GM18519 (cell line): ENCODE measurements around the gene VPS37C.
"Not testable (repeated sequence)": the region's sequence is repeated elsewhere in the genome, so short reads cannot be mapped to it uniquely, and the experiment has no call there.

Source experiments
- ATAC-seq: cut with Tn5 transposase; IDR thresholded peaks from one replicate; pipeline ENCODE4 v1.9.1; 2021; ENCODE audit warnings: mild to moderate bottlenecking, moderate library complexity; ENCODE audit not compliant: unreplicated experiment, low FRiP score

The VPS37C gene

GRCh38 chr11:61176446-61176845 is 15.2 kb upstream of the VPS37C start:
- no peak for ATAC-seq

GRCh38 chr11:61174949-61175348 is 13.7 kb upstream of the VPS37C start:
- ATAC-seq: no peak

GRCh38 chr11:61174273-61174672 is 13.0 kb upstream of the VPS37C start:
- no peak for ATAC-seq

GRCh38 chr11:61173456-61173855 is 12.2 kb upstream of the VPS37C start:
- ATAC-seq: no peak

- ATAC-seq: no peak
Measured at GRCh38 chr11:61172888-61173287, 11.7 kb upstream of the VPS37C start.

- no peak for ATAC-seq
Measured at GRCh38 chr11:61172356-61172755, 11.1 kb upstream of the VPS37C start.

GRCh38 chr11:61171907-61172306 is 10.7 kb upstream of the VPS37C start:
- ATAC-seq: no peak

- no peak for ATAC-seq
Measured at GRCh38 chr11:61170566-61170965, 9.3 kb upstream of the VPS37C start.

- ATAC-seq: no peak
Measured at GRCh38 chr11:61168800-61169199, 7.6 kb upstream of the VPS37C start.

- no peak for ATAC-seq
Measured at GRCh38 chr11:61168042-61168688, 6.9 kb upstream of the VPS37C start.

GRCh38 chr11:61166331-61166730 is 5.1 kb upstream of the VPS37C start:
- not testable (repeated sequence) for ATAC-seq

GRCh38 chr11:61165785-61166184 is 4.6 kb upstream of the VPS37C start:
- not testable (repeated sequence) for ATAC-seq

GRCh38 chr11:61164606-61165424 is 3.6 kb upstream of the VPS37C start:
- no peak for ATAC-seq

- ATAC-seq: no peak
Measured at GRCh38 chr11:61163714-61164605, 2.7 kb upstream of the VPS37C start.

GRCh38 chr11:61163021-61163420 is 1.8 kb upstream of the VPS37C start:
- ATAC-seq: no peak

GRCh38 chr11:61162092-61162941 is 1.1 kb upstream of the VPS37C start:
- ATAC-seq: no peak

GRCh38 chr11:61160487-61161189 is 588 bp downstream of the VPS37C start:
- no peak for ATAC-seq

GRCh38 chr11:61158691-61159381 is 2.4 kb downstream of the VPS37C start:
- ATAC-seq: no peak

GRCh38 chr11:61157743-61158142 is 3.5 kb downstream of the VPS37C start:
- no peak for ATAC-seq
